Tibial artery (tissue), 4 donors: ENCODE measurements around the gene UBA3.

Experiments
- DNase-seq, 2 donors: peaks; one replicate each; pipeline ENCODE4 v3.0.0-alpha.2; 2019
- H3K27ac ChIP-seq, 2 donors: fragments of 200-600 bp; sonication (generic) in 1 of 2; 1 replicate in 1 of 2; 2 replicates in 1 of 2; pipeline ENCODE4 v1.5.1; 2018 to 2019; ENCODE audit warnings: mild to moderate bottlenecking in 1 of 2
- H3K27me3 ChIP-seq, 2 donors: fragments of 200-600 bp; sonication (generic) in 1 of 2; one replicate each; pipeline versions ENCODE4 v1.5.1 to v1.6.0; 2016 to 2019
- H3K36me3 ChIP-seq, 3 donors: fragments of 200-600 bp; sonication (generic) in 2 of 3; one replicate each; pipeline ENCODE4 v1.5.1; 2016 to 2019; ENCODE audit warnings: mild to moderate bottlenecking in 2 of 3
- H3K4me1 ChIP-seq, 4 donors: fragments of 200-600 bp; sonication (generic) in 2 of 4; 1 replicate in 3 of 4; 2 replicates in 1 of 4; pipeline ENCODE4 v1.5.1; 2016 to 2019
- H3K4me3 ChIP-seq, 2 donors: fragments of 200-600 bp; sonication (generic) in 1 of 2; 1 replicate in 1 of 2; 2 replicates in 1 of 2; pipeline ENCODE4 v1.5.1; 2018 to 2019; ENCODE audit warnings: mild to moderate bottlenecking in 2 of 2
- H3K9me3 ChIP-seq, 3 donors: fragments of 200-600 bp; sonication (generic) in 1 of 3; one replicate each; pipeline ENCODE4 v1.5.1; 2016 to 2019
- intact Hi-C: fragments of 100-400 bp; cut with DNase I; formaldehyde crosslinking; loops from one replicate; pipeline ENCODE4 v1.15.0; 2023; ENCODE audit warnings: low total_unique reads
- TF ChIP-seq, protein P1 (sequence below), 2 experiments: fragments of 200-600 bp in 1 of 2; fragments of 450-650 bp in 1 of 2; IDR thresholded peaks; one replicate each; pipeline ENCODE4 v1.5.1; 2017 to 2019; ENCODE audit warnings: antibody characterized with exemption in 2 of 2, mild to moderate bottlenecking in 1 of 2, moderate library complexity in 1 of 2

UBA3 gene

GRCh38 chr3:69119138-69119537 is 39.0 kb upstream of the UBA3 start:
- Histone ChIP-seq H3K4me3 (no peak overlapping the region), H3K9me3 (no peaks in the 10 kb centered on the region), H3K4me1 (peaks cover 0 to 12% (median 0%) of the 10 kb centered on the region in 4 donors), H3K36me3 (no peaks in the 10 kb centered on the region), H3K27ac (no peak overlapping the region), H3K27me3 (no peaks in the 10 kb centered on the region)
- TF ChIP-seq, protein P1, sequence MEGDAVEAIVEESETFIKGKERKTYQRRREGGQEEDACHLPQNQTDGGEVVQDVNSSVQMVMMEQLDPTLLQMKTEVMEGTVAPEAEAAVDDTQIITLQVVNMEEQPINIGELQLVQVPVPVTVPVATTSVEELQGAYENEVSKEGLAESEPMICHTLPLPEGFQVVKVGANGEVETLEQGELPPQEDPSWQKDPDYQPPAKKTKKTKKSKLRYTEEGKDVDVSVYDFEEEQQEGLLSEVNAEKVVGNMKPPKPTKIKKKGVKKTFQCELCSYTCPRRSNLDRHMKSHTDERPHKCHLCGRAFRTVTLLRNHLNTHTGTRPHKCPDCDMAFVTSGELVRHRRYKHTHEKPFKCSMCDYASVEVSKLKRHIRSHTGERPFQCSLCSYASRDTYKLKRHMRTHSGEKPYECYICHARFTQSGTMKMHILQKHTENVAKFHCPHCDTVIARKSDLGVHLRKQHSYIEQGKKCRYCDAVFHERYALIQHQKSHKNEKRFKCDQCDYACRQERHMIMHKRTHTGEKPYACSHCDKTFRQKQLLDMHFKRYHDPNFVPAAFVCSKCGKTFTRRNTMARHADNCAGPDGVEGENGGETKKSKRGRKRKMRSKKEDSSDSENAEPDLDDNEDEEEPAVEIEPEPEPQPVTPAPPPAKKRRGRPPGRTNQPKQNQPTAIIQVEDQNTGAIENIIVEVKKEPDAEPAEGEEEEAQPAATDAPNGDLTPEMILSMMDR (IDR thresholded peaks at IDR 0.05) = no peak
- intact Hi-C loops = no loop called here
- DNase-seq = no peak

GRCh38 chr3:69118555-69118954 is 38.4 kb upstream of the UBA3 start:
- intact Hi-C loops = no loop called here
- no peaks in the 10 kb centered on the region for H3K27me3 ChIP-seq
- H3K4me1 ChIP-seq = peaks cover 0 to 12% (median 0%) of the 10 kb centered on the region in 4 donors
- no peaks in the 10 kb centered on the region for H3K36me3 ChIP-seq
- DNase-seq = no peak
- H3K4me3 ChIP-seq = no peak overlapping the region
- H3K9me3 ChIP-seq = no peaks in the 10 kb centered on the region
- TF ChIP-seq, protein P1 (IDR thresholded peaks at IDR 0.05) = no peak
- H3K27ac ChIP-seq = no peak overlapping the region

- Histone ChIP-seq H3K4me1 (peaks cover 0 to 5% (median 0%) of the 10 kb centered on the region in 4 donors), H3K36me3 (no peaks in the 10 kb centered on the region), H3K4me3 (no peak overlapping the region), H3K27me3 (no peaks in the 10 kb centered on the region), H3K27ac (no peak overlapping the region), H3K9me3 (no peaks in the 10 kb centered on the region)
- intact Hi-C loops = no loop called here
- no peak for DNase-seq
- TF ChIP-seq, protein P1 (IDR thresholded peaks at IDR 0.05) = no peak
Measured at GRCh38 chr3:69116897-69117296, 36.7 kb upstream of the UBA3 start.

GRCh38 chr3:69116162-69116561 is 36.0 kb upstream of the UBA3 start:
- Histone ChIP-seq H3K4me1 (peaks cover 0 to 2% (median 0%) of the 10 kb centered on the region in 4 donors), H3K36me3 (no peaks in the 10 kb centered on the region), H3K4me3 (no peak overlapping the region), H3K27ac (no peak overlapping the region), H3K27me3 (no peaks in the 10 kb centered on the region), H3K9me3 (no peaks in the 10 kb centered on the region)
- intact Hi-C loops = no loop called here
- TF ChIP-seq, protein P1 (IDR thresholded peaks at IDR 0.05) = no peak
- no peak for DNase-seq

DNA sequence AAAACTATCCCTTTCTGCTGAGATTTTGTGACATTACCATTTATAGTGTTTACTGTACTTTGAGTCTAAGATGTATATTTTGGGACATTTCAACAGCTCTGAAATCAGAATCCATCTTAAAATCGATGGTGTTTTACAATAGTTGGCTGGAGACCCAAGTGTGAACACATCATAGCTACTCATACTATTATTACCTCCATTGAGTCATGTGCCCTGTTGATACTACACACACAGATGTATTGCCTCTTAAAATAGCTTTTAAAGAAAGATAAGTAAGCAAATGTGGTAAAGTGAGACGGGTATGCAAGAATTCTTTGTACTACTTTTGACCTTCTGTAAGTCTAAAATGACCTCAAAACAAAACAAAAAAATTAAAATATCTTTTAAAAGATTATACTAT is 35.6 kb upstream of the UBA3 start:
- Histone ChIP-seq H3K4me3 (no peak overlapping the region), H3K27me3 (no peaks in the 10 kb centered on the region), H3K36me3 (no peaks in the 10 kb centered on the region), H3K9me3 (no peaks in the 10 kb centered on the region), H3K4me1 (no peaks in the 10 kb centered on the region), H3K27ac (no peak overlapping the region)
- TF ChIP-seq, protein P1 (IDR thresholded peaks at IDR 0.05) = no peak
- intact Hi-C loops = no loop called here
- no peak for DNase-seq

GRCh38 chr3:69113536-69113935 is 33.4 kb upstream of the UBA3 start:
- Histone ChIP-seq H3K4me3 (no peak overlapping the region), H3K27me3 (no peaks in the 10 kb centered on the region), H3K27ac (no peak overlapping the region), H3K36me3 (no peaks in the 10 kb centered on the region), H3K4me1 (no peaks in the 10 kb centered on the region), H3K9me3 (no peaks in the 10 kb centered on the region)
- intact Hi-C loops = no loop called here
- DNase-seq = no peak
- TF ChIP-seq, protein P1 (IDR thresholded peaks at IDR 0.05) = no peak
